Epithelial cell of proximal tubule (primary cell): ENCODE data around the gene CFI. TPM values are rescaled to one million over a fixed set of nuclear protein-coding genes. Genes with fewer than 3 reads are reported as not detected.

Experiments
- DNase-seq: peaks from one replicate; pipeline ENCODE4 v3.0.0-alpha.2; 2011; ENCODE audit warnings: low read depth
- H3K4me3 ChIP-seq: 2 replicates; pipeline ENCODE4 v1.5.1; 2011; ENCODE audit warnings: low read depth, mild to moderate bottlenecking, low read length
- total RNA-seq: library from RNA; depleted of rRNA; stranded (reverse); fragments of >200 nt; gene quantifications from 2 replicates; pipeline ENCODE4 v1.2.3, GENCODE V29; 2015
- TF ChIP-seq, protein P1 (sequence below): conservative IDR thresholded peaks from 2 replicates; pipeline ENCODE4 v1.5.1; 2012; ENCODE audit warnings: low read depth, mild to moderate bottlenecking, low read length

CFI gene
- total RNA-seq, 1 donor from 2014 or later, result 5.8 TPM

DNA sequence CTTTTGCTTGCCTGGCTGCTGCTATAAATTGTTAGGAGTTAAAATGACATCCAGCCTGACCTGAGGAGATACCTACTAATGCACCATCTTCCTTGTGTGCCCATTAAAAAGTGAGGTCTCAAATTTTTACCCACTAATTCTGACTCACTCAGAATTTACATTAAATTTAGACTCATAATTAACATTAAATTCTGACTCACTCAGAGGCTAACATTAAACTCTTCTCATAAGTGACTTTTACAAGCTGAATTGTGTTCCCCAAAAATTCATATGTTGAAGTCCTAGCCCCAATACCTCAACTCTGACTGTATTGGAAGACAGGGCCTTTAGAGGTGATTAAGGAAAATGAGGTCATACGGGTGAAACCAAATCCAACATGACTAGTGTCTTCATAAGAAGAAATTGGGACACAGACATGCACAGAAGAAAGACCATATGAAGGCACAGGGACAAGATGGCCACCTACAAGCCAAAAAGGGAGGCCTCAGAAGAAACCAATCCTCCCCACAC is 110.3 kb downstream of the CFI start:
- DNase-seq, result no peak
- H3K4me3 ChIP-seq, result no peak overlapping the region
- TF ChIP-seq, protein P1, sequence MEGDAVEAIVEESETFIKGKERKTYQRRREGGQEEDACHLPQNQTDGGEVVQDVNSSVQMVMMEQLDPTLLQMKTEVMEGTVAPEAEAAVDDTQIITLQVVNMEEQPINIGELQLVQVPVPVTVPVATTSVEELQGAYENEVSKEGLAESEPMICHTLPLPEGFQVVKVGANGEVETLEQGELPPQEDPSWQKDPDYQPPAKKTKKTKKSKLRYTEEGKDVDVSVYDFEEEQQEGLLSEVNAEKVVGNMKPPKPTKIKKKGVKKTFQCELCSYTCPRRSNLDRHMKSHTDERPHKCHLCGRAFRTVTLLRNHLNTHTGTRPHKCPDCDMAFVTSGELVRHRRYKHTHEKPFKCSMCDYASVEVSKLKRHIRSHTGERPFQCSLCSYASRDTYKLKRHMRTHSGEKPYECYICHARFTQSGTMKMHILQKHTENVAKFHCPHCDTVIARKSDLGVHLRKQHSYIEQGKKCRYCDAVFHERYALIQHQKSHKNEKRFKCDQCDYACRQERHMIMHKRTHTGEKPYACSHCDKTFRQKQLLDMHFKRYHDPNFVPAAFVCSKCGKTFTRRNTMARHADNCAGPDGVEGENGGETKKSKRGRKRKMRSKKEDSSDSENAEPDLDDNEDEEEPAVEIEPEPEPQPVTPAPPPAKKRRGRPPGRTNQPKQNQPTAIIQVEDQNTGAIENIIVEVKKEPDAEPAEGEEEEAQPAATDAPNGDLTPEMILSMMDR, result no peak

Other genes starting within 250 kb of the CFI start
- 57.2 and 105 TPM in 2 replicates for gene MCUB, start 241.8 kb downstream of the CFI start, total RNA-seq
- gene CASP6, start 98.6 kb downstream of the CFI start, total RNA-seq, result 59.7 and 74.7 TPM in 2 replicates
- gene PLA2G12A, start 71.9 kb downstream of the CFI start, total RNA-seq, result 20.3 and 58.3 TPM in 2 replicates
- gene GAR1, start 13.8 kb upstream of the CFI start, total RNA-seq, result 12.7 and 27.7 TPM in 2 replicates
- not detected in 2 replicates for gene RRH, start 26.0 kb upstream of the CFI start, total RNA-seq
- under 0.01 TPM in 1 of 2 replicates, not detected in the other for gene LRIT3, start 46.1 kb upstream of the CFI start, total RNA-seq
- gene EGF, start 110.9 kb upstream of the CFI start, total RNA-seq, result 0.36 and 0.46 TPM in 2 replicates